ENCODE measurements around the gene GRIN3B.
"Not testable (repeated sequence)": the region's sequence is repeated elsewhere in the genome, so short reads cannot be mapped to it uniquely, and the experiment has no call there.

Gene GRIN3B

DNA sequence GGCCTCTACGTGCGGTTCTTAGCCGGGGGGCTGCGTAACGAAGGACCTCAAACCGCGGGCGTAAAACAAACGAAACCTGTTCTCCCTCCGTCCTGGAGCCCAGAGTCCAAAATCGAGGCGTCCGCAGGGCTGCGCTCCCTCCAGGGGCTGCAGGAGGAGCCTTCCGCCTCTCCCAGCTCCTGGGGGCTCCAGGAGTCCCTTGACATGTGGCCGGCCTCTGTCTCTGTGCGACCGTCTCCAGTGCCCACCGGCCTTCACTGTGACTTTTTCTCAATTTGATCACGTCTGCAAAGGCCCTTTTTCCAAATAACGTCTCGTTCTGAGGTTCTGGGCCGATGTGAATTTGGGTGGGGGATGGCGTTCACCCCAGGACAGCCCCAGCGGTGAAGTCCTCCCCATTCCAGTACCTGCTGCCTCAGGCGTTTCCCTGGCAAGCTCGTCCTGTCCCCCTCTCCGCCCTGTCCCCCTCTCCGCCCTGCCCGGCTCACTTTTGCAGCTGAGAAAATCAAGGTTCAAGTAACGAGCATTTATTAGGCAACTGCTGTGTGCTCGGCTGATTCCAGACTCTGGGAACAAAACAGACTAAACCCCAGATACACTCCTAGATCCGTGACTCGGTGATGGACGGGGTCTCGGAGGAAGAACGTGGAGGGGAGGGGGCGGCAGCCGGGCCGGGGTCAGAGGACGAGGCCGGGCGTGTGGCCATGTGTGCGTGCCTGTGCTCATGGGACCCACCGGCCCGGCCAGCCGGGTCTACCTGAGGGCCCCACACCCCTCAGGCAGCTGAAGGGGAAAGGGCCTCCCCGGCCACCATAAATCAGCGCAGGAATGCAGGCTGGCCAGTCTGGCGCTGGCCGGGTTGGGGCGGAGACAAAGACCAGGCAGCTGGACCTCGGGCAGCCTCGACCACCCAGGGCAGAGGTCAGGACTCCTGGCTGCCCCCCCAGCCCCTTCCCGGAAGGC lies 44.1 kb upstream of the GRIN3B start:
- no peak overlapping the region for H3K4me3 ChIP-seq (replicated peaks in 1 of 2; ENCODE audit: low read depth in 2 of 2, low read length in 2 of 2)
- DNase-seq (ENCODE audit: low read depth in 2 of 2): no peak
- TF ChIP-seq, protein P1, sequence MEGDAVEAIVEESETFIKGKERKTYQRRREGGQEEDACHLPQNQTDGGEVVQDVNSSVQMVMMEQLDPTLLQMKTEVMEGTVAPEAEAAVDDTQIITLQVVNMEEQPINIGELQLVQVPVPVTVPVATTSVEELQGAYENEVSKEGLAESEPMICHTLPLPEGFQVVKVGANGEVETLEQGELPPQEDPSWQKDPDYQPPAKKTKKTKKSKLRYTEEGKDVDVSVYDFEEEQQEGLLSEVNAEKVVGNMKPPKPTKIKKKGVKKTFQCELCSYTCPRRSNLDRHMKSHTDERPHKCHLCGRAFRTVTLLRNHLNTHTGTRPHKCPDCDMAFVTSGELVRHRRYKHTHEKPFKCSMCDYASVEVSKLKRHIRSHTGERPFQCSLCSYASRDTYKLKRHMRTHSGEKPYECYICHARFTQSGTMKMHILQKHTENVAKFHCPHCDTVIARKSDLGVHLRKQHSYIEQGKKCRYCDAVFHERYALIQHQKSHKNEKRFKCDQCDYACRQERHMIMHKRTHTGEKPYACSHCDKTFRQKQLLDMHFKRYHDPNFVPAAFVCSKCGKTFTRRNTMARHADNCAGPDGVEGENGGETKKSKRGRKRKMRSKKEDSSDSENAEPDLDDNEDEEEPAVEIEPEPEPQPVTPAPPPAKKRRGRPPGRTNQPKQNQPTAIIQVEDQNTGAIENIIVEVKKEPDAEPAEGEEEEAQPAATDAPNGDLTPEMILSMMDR (IDR thresholded peaks at IDR 0.05; ENCODE audit: low read depth, low read length): no peak

DNA sequence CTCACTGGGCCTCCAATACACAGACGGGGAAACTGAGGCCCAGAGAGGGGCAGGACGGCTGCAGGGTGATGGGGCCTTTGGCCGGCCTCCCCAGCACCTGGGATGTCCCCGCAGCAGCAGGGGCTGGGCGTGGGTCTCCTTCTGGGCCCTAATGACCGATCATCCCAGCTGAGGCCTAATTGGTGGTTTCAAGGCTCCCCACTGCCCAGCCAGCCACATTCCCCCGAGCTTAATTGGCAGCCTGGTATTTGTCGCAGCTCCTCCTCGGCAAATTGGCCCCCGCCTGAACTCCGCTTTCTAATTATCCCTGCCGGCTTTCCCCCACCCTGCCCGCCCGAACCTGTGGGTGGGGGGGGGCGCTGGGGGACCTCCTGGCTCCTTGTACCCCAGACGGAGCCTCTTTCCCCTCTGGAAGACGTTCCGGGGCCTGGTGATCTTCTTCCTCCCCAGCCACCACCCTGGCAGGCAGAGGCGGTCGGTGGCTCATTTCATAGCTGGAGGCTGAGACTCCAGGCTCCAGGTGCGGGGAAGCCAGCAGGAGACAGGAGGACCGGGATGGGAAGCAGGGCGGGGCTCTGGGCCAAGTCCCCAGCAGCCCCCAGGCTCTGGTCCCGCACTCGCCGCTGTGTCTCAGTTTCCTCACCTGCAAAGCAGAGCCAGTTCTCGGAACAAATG lies 43.3 kb upstream of the GRIN3B start:
- TF ChIP-seq, protein P1 (IDR thresholded peaks at IDR 0.05; ENCODE audit: low read depth, low read length): no peak
- DNase-seq (ENCODE audit: low read depth in 2 of 2): no peak
- no peak overlapping the region for H3K4me3 ChIP-seq (replicated peaks in 1 of 2; ENCODE audit: low read depth in 2 of 2, low read length in 2 of 2)

DNA sequence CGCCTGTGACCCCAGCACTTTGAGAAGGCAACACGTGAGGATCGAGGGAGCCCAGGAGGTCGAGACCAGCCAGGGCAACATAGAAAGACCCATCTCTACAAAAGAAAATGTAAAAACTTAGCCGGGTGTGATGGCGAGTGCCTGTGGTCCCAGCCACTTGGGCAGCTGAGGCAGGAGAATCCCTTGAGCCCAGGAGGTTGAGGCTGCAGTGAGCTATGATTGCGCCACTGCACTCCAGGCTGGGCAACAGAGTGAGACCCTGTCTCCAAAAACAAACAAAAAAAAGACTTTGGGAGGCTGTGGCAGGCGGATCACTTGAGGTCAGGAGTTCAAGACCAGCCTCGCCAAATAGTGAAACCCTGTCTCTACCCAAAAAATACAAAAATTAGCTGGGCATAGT lies 42.6 kb upstream of the GRIN3B start:
- DNase-seq (ENCODE audit: low read depth in 2 of 2); H3K4me3 ChIP-seq (replicated peaks in 1 of 2; ENCODE audit: low read depth in 2 of 2, low read length in 2 of 2): not testable (repeated sequence)

DNA sequence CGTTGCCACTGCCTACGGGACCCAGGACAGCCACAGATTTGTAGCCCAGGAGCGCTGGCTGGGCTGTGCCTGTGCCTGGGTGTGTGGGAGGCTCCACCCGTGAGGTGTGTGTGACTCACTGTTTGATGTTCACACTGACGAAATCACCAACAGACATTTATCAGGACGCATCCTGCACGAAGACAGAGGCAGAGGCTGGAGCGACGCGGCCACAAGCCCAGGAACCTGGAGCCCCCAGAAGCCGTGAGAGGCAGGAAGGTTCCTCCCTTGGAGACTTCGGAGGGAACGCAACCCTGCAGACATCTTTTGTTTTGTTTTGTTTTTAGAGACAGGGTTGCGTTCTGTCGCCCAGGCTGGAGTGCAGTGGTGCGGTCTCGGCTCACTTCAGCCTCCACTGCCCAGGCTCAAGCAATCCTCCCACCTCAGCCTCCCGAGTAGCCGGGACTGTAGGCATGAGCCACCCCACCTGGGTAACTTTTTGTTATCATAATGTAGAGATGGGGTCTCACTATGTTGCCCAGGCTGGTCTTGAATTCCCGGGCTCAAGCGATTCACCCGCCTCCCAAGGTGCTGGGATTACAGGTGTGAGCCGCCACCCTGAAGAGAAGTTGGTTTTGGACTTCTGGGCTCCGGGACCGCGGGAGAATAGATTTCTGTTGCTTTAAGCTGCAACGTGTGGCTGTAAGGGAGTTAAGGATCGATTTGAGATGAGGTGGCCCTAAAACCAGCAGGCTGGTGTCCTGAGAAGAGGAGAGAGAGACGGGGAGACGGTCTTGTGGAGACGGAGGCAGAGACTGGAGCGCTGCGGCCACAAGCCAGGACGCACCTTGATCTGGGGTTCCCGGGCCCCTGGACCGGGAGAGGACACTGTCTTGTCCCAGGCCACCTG lies 41.0 kb upstream of the GRIN3B start:
- H3K4me3 ChIP-seq (replicated peaks in 1 of 2; ENCODE audit: low read depth in 2 of 2, low read length in 2 of 2): no peak overlapping the region
- TF ChIP-seq, protein P1 (IDR thresholded peaks at IDR 0.05; ENCODE audit: low read depth, low read length): no peak
- DNase-seq (ENCODE audit: low read depth in 2 of 2): peak in 1 of 2 donors; percentile 44

DNA sequence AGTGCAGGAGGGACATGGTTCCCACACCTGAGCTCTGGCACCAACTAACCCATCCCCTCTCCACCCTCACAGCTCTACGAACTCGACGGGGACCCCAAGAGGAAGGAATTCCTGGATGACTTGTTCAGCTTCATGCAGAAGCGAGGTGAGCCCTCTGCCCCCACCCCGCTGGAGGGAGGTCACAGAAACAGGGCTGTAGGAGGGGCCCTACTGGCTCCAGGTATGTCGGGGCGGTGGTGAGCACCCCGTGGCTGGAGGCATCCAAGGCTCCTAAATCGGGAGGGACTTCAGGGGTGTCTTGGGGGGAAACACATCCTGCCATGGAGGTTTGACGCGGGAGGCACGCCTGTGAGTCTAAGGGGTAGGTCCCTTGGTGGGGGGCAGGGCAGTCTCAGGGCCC lies 40.2 kb upstream of the GRIN3B start:
- DNase-seq (ENCODE audit: low read depth in 2 of 2): no peak
- no peak overlapping the region for H3K4me3 ChIP-seq (replicated peaks in 1 of 2; ENCODE audit: low read depth in 2 of 2, low read length in 2 of 2)
- TF ChIP-seq, protein P1 (IDR thresholded peaks at IDR 0.05; ENCODE audit: low read depth, low read length): no peak

DNA sequence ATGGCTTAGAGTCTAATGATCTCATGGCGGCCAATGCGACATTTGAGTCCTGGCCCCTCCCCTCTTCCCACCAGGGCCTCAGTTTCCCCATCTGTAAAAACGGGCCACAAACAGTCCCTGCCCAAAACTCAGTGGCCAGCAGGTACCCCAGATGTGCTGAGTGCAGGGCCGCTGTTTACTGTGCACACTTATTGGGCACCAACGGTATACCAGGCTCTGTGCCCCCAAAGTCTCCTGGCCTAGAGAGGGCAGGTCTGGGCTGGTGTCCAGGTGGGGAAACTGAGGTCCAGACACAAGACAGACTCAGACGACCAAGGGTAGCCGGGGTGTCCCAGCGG lies 39.6 kb upstream of the GRIN3B start:
- H3K4me3 ChIP-seq (replicated peaks in 1 of 2; ENCODE audit: low read depth in 2 of 2, low read length in 2 of 2): no peak overlapping the region
- TF ChIP-seq, protein P1 (IDR thresholded peaks at IDR 0.05; ENCODE audit: low read depth, low read length): no peak
- no peak for DNase-seq (ENCODE audit: low read depth in 2 of 2)
